Measurements from ENCODE around the gene ESPL1. TPM values are rescaled to one million over a fixed set of nuclear protein-coding genes. Genes with fewer than 3 reads are reported as not detected.

The ESPL1 gene
- total RNA-seq, 1 experiment from 2014 or later, result 54.6 TPM

- ChIA-PET CTCF (no interaction called here), POLR2A (interaction anchor here (0.5 kb wide), 1 partner anchor 22 kb away, joined by 5 read pairs; no protein-coding TSS in a partner anchor)
- no peak for TF ChIP-seq REST (IDR thresholded peaks at IDR 0.05; ENCODE audit: insufficient read depth in 1 of 2, low read depth in 2 of 2, low read length in 1 of 2)
- TF ChIP-seq POLR2AphosphoS5 (IDR thresholded peaks at IDR 0.05; ENCODE audit: low read depth, low read length), result no peak
- TF ChIP-seq CTCF (IDR thresholded peaks at IDR 0.05), result no peak
- no peak for TF ChIP-seq SIN3A (IDR thresholded peaks at IDR 0.05; ENCODE audit: borderline replicate concordance, insufficient read depth, low read depth, low read length)
- no peak for TF ChIP-seq TCF7L2 (IDR thresholded peaks at IDR 0.05; ENCODE audit: low read depth, low read length)
- DNase-seq (ENCODE audit: low read depth, low spot score) (no peak), ATAC-seq (no peak)
- no peak overlapping the region for H3K27ac ChIP-seq (ENCODE audit: low read length)
- BruUV-seq (replicated peaks), result no TSS peak
- H3K27me3 ChIP-seq (ENCODE audit: control insufficient read depth, insufficient read depth, low read length), result no peaks in the 10 kb centered on the region
- H3K4me1 ChIP-seq (ENCODE audit: control insufficient read depth, insufficient read depth, low read length), result no peaks in the 10 kb centered on the region; the same call in 1 of the 2 replicates
- no peak overlapping the region for H3K4me3 ChIP-seq (ENCODE audit: low read depth in 2 of 2, low read length in 2 of 2)
- no peaks in the 10 kb centered on the region for H3K36me3 ChIP-seq (ENCODE audit: control insufficient read depth, insufficient read depth, low read length)
- in situ Hi-C loops (cut with HindIII; ENCODE audit: low pct_unique_long_range_greater_than_20kb, low sequenced_read_pairs), result no loop called here
- intact Hi-C loops (cut with micrococcal nuclease; ENCODE audit: unreplicated experiment), result no loop called here
- H3K9me3 ChIP-seq (ENCODE audit: control insufficient read depth, insufficient read depth, low read depth, low read length), result no peaks in the 10 kb centered on the region
Observed at GRCh38 chr12:53245286-53245685, 22.8 kb upstream of the ESPL1 start.

- in situ Hi-C loops (cut with HindIII; ENCODE audit: low pct_unique_long_range_greater_than_20kb, low sequenced_read_pairs), result no loop called here
Observed at GRCh38 chr12:53251477-53252348, 16.4 kb upstream of the ESPL1 start.

More at GRCh38 chr12:53251477-53252348, 16.4 kb upstream of the ESPL1 start:
- intact Hi-C loops (cut with micrococcal nuclease; ENCODE audit: unreplicated experiment), result loop anchor here (5.0 kb wide), 1 partner anchor 34 kb away; no protein-coding TSS in a partner anchor
- no peaks in the 10 kb centered on the region for H3K9me3 ChIP-seq (ENCODE audit: control insufficient read depth, insufficient read depth, low read depth, low read length)
- peak overlapping the region; percentile 90 for H3K27ac ChIP-seq (ENCODE audit: low read length)
- no peaks in the 10 kb centered on the region; the same call in 1 of the 2 replicates for H3K36me3 ChIP-seq (ENCODE audit: control insufficient read depth, insufficient read depth, low read length)
- peaks cover 11% of the 10 kb centered on the region for H3K4me1 ChIP-seq (ENCODE audit: control insufficient read depth, insufficient read depth, low read length)
- ChIA-PET POLR2A (interaction anchor here (0.5 kb wide), 1 partner anchor 274 kb away, joined by 6 read pairs; no protein-coding TSS in a partner anchor), CTCF (interaction anchor here (0.6 to 1.4 kb wide), 9 partner anchors 11 to 186 kb away, joined by 3 to 8 read pairs (median 4); partner anchors contain the start of gene ESPL1)
- ATAC-seq, result peak; percentile 92
- no peaks in the 10 kb centered on the region for H3K27me3 ChIP-seq (ENCODE audit: control insufficient read depth, insufficient read depth, low read length)
- peak overlapping the region; percentile 74 to 86 for H3K4me3 ChIP-seq (ENCODE audit: low read depth in 2 of 2, low read length in 2 of 2)
- no TSS peak for BruUV-seq (replicated peaks)
- DNase-seq (ENCODE audit: low read depth, low spot score), result peak; percentile 63
- TF ChIP-seq SIN3A (IDR thresholded peaks at IDR 0.05; ENCODE audit: borderline replicate concordance, insufficient read depth, low read depth, low read length), result peak; percentile 82; the same call in 1 of the 2 replicates
- peak; percentile 77 for TF ChIP-seq TCF7L2 (IDR thresholded peaks at IDR 0.05; ENCODE audit: low read depth, low read length)
- no peak for TF ChIP-seq REST (IDR thresholded peaks at IDR 0.05; ENCODE audit: insufficient read depth in 1 of 2, low read depth in 2 of 2, low read length in 1 of 2)
- TF ChIP-seq POLR2AphosphoS5 (IDR thresholded peaks at IDR 0.05; ENCODE audit: low read depth, low read length), result 0 out of 2 replicates have a peak, but pooled peaks have one; percentile 38
- TF ChIP-seq CTCF (IDR thresholded peaks at IDR 0.05), result peak; percentile 75; the same call in 1 of the 2 replicates

All from Panc1 (cell line).